K562 (cell line): Measurements from ENCODE around the gene CEP126.

ENCODE experiments used
- TF ChIP-seq, protein P1 (sequence below): fragments of 250-450 bp; sonication (Bioruptor Pico); IDR thresholded peaks from 2 replicates; pipeline ENCODE4 v1.8.0; 2022; ENCODE audit warnings: moderate library complexity, mild to moderate bottlenecking, inconsistent platforms
- TF ChIP-seq, protein P2 (sequence below), 3 experiments: IDR thresholded peaks in 2 of 3; conservative IDR thresholded peaks in 1 of 3; 2 replicates each; pipeline ENCODE4 v1.5.1; 2011 to 2012; ENCODE audit warnings: low read length in 3 of 3, mild to moderate bottlenecking in 3 of 3, control low read depth in 2 of 3, improper control_type of control experiment in 1 of 3, inconsistent platforms in 1 of 3, low read depth in 1 of 3, mixed read lengths in 1 of 3, moderate library complexity in 1 of 3; ENCODE audit not compliant: insufficient read depth in 2 of 3

DNA sequence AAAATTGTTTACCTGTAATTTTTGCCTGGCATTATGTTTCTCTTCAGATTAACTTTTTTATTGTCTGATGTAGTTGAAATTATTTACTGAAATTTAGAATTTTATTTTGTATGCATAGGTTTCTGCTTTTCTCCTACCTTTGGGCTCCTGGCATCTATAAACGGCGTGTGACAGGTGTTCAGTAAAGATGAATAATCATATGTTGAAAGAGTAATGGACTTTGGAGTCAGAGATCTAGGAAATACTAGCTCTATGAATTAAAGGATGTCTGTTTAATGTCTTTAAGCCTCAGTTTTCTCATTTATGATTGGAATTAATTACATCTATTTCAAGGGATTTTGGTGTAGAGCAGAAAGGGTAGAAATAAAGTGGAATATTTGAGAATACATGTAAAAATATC lies 8.7 kb downstream of the CEP126 start:
- TF ChIP-seq, protein P1, sequence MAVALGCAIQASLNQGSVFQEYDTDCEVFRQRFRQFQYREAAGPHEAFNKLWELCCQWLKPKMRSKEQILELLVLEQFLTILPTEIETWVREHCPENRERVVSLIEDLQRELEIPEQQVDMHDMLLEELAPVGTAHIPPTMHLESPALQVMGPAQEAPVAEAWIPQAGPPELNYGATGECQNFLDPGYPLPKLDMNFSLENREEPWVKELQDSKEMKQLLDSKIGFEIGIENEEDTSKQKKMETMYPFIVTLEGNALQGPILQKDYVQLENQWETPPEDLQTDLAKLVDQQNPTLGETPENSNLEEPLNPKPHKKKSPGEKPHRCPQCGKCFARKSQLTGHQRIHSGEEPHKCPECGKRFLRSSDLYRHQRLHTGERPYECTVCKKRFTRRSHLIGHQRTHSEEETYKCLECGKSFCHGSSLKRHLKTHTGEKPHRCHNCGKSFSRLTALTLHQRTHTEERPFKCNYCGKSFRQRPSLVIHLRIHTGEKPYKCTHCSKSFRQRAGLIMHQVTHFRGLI (CRISPR knock-in tag): no peak
- TF ChIP-seq, protein P2, sequence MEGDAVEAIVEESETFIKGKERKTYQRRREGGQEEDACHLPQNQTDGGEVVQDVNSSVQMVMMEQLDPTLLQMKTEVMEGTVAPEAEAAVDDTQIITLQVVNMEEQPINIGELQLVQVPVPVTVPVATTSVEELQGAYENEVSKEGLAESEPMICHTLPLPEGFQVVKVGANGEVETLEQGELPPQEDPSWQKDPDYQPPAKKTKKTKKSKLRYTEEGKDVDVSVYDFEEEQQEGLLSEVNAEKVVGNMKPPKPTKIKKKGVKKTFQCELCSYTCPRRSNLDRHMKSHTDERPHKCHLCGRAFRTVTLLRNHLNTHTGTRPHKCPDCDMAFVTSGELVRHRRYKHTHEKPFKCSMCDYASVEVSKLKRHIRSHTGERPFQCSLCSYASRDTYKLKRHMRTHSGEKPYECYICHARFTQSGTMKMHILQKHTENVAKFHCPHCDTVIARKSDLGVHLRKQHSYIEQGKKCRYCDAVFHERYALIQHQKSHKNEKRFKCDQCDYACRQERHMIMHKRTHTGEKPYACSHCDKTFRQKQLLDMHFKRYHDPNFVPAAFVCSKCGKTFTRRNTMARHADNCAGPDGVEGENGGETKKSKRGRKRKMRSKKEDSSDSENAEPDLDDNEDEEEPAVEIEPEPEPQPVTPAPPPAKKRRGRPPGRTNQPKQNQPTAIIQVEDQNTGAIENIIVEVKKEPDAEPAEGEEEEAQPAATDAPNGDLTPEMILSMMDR (IDR thresholded peaks at IDR 0.05 in 2 of 3, conservative IDR thresholded peaks at IDR 0.05 in 1 of 3; ENCODE audit: insufficient read depth in 2 of 3, low read depth in 1 of 3, low read length in 3 of 3): no peak
